ENCODE data around the gene OR6F1. TPM values are rescaled to one million over a fixed set of nuclear protein-coding genes. Genes with fewer than 3 reads are reported as not detected.
"Not testable (repeated sequence)": the region's sequence is repeated elsewhere in the genome, so short reads cannot be mapped to it uniquely, and the experiment has no call there.

Gene OR6F1
- total RNA-seq, 4 donors from 2014 or later, result not detected

DNA sequence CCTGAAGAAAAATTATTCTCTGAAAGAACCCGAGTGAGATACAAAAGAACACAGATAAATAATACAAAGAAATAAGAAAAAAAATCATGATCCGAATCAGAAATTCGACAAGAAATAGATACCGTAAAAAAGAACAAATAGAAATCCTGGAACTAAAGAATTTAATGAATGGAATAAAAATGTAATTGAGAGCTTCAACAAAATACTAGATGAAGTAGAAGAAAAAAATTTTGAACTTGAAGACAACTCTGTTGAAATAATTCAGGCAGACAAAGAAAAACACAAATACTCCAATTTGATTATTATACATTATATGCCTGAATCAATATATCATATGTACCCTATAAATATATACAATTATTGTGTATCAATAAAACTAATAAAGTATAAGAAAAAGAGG, 4.8 kb upstream of the OR6F1 start:
- no peak for DNase-seq (ENCODE audit: low spot score in 2 of 2)
- no peaks in the 10 kb centered on the region for H3K36me3 ChIP-seq
- H3K27me3 ChIP-seq, result no peaks in the 10 kb centered on the region
- 92 to 96% methylated on average over 4 of the region's 4 CpGs for WGBS, 2 donors
- no peaks in the 10 kb centered on the region for H3K4me1 ChIP-seq
- peaks cover 0 to 12% (median 0%) of the 10 kb centered on the region in 4 donors for H3K9me3 ChIP-seq
- no peak overlapping the region for H3K4me3 ChIP-seq
- TF ChIP-seq EP300 (IDR thresholded peaks at IDR 0.05), result no peak
- TF ChIP-seq POLR2A (IDR thresholded peaks at IDR 0.05), result no peak
- TF ChIP-seq CTCF (IDR thresholded peaks at IDR 0.05), result no peak
- H3K27ac ChIP-seq, result no peak overlapping the region

DNA sequence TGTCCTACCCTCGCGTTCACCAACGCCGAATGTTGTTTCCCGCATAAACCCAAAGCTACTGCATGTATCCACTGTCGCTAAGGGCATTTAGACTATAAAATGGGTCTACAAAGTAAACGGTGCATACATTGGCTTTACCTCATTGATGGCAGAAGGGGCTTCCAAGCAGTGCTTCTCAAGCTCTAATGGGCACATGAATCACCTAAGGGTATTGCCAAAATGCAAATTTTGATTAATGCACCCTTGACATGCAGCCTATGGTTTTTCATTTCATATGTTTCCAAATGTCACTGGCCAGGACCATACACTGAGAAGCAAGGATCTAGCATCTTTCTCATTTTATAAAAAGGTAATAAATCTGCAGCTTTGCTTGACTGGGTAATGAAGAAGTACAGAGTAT, 2.7 kb downstream of the OR6F1 start:
- no peaks in the 10 kb centered on the region for H3K9me3 ChIP-seq
- WGBS, 2 donors, result 93 to 96% methylated on average over 7 of the region's 7 CpGs
- no peak for TF ChIP-seq POLR2A (IDR thresholded peaks at IDR 0.05)
- TF ChIP-seq CTCF (IDR thresholded peaks at IDR 0.05), result no peak
- no peak for TF ChIP-seq EP300 (IDR thresholded peaks at IDR 0.05)
- no peaks in the 10 kb centered on the region for H3K36me3 ChIP-seq
- H3K4me1 ChIP-seq, result no peaks in the 10 kb centered on the region
- H3K4me3 ChIP-seq, result no peak overlapping the region
- H3K27me3 ChIP-seq, result no peaks in the 10 kb centered on the region
- DNase-seq (ENCODE audit: low spot score in 2 of 2), result no peak
- no peak overlapping the region for H3K27ac ChIP-seq

GRCh38 chr1:247710681-247711080, 5.8 kb downstream of the OR6F1 start:
- WGBS, 2 donors, result 86 to 94% methylated on average over 8 of the region's 8 CpGs
- not testable (repeated sequence) for H3K27me3 ChIP-seq; DNase-seq (ENCODE audit: low spot score in 2 of 2); H3K4me3 ChIP-seq; H3K27ac ChIP-seq; H3K36me3 ChIP-seq; H3K9me3 ChIP-seq; H3K4me1 ChIP-seq

GRCh38 chr1:247701338-247701737, 15.1 kb downstream of the OR6F1 start:
- TF ChIP-seq CTCF (IDR thresholded peaks at IDR 0.05), result no peak
- TF ChIP-seq EP300 (IDR thresholded peaks at IDR 0.05), result no peak
- Histone ChIP-seq H3K9me3 (peaks cover 0 to 10% (median 0%) of the 10 kb centered on the region in 4 donors), H3K4me1 (no peaks in the 10 kb centered on the region), H3K27me3 (no peaks in the 10 kb centered on the region), H3K4me3 (no peak overlapping the region), H3K36me3 (no peaks in the 10 kb centered on the region), H3K27ac (no peak overlapping the region)
- no peak for DNase-seq (ENCODE audit: low spot score in 2 of 2)
- 60 to 70% methylated on average over 1 of the region's 1 CpG for WGBS, 2 donors

- Histone ChIP-seq H3K4me3 (no peak overlapping the region), H3K27me3 (no peaks in the 10 kb centered on the region), H3K4me1 (no peaks in the 10 kb centered on the region), H3K9me3 (no peaks in the 10 kb centered on the region), H3K36me3 (no peaks in the 10 kb centered on the region), H3K27ac (no peak overlapping the region)
- WGBS, 2 donors, result 29 to 30% methylated on average over 7 of the region's 7 CpGs
- DNase-seq (ENCODE audit: low spot score in 2 of 2), result peak in 1 of 2 donors; percentile 45
- no peak for TF ChIP-seq POLR2A (IDR thresholded peaks at IDR 0.05)
- TF ChIP-seq EP300 (IDR thresholded peaks at IDR 0.05), result no peak
- TF ChIP-seq CTCF (IDR thresholded peaks at IDR 0.05), result peak; percentile 34 to 69 (median 43)
These were observed 35.1 kb downstream of the OR6F1 start for GRCh38 chr1:247681288-247681897.

GRCh38 chr1:247680171-247680570, 36.3 kb downstream of the OR6F1 start:
- no peak overlapping the region for H3K4me3 ChIP-seq
- DNase-seq (ENCODE audit: low spot score in 2 of 2), result no peak
- H3K9me3 ChIP-seq, result no peaks in the 10 kb centered on the region
- no peak overlapping the region for H3K27ac ChIP-seq
- WGBS, 2 donors, result 81 to 92% methylated on average over 4 of the region's 4 CpGs
- no peaks in the 10 kb centered on the region for H3K36me3 ChIP-seq
- no peak for TF ChIP-seq CTCF (IDR thresholded peaks at IDR 0.05)
- no peaks in the 10 kb centered on the region for H3K4me1 ChIP-seq
- H3K27me3 ChIP-seq, result no peaks in the 10 kb centered on the region

All from tibial nerve (tissue), 4 donors.